T-helper 1 cell treated with Interleukin-12 subunit alpha and Interleukin-12 subunit beta and Interleukin-4 antibody, amounts not matched to agents 30 μg/mL and 1 μg/mL, for 36 hours (primary cell): ENCODE measurements around the gene CRELD2.

Experiments
- H3K27ac Mint-ChIP-seq: one replicate; pipeline ENCODE4 v1.8.0; 2021; ENCODE audit warnings: mild to moderate bottlenecking, mixed read lengths
- H3K27me3 Mint-ChIP-seq: one replicate; pipeline ENCODE4 v1.8.0; 2021; ENCODE audit warnings: low read depth, mixed read lengths
- H3K36me3 Mint-ChIP-seq: one replicate; pipeline ENCODE4 v1.8.0; 2021; ENCODE audit warnings: low read depth, mixed read lengths
- H3K4me1 Mint-ChIP-seq: one replicate; pipeline ENCODE4 v1.8.0; 2021; ENCODE audit warnings: low read depth, mixed read lengths
- H3K4me3 Mint-ChIP-seq: one replicate; pipeline ENCODE4 v1.8.0; 2021; ENCODE audit warnings: mild to moderate bottlenecking, moderate library complexity, mixed read lengths
- H3K9me3 Mint-ChIP-seq: one replicate; pipeline ENCODE4 v1.8.0; 2021; ENCODE audit warnings: mixed read lengths

The CRELD2 gene

GRCh38 chr22:49900441-49901230 is 17.8 kb upstream of the CRELD2 start:
- H3K27me3 Mint-ChIP-seq: no peaks in the 10 kb centered on the region
- H3K4me1 Mint-ChIP-seq: peaks cover 7% of the 10 kb centered on the region
- peaks cover 34% of the 10 kb centered on the region for H3K36me3 Mint-ChIP-seq
- no peak overlapping the region for H3K27ac Mint-ChIP-seq
- no peak overlapping the region for H3K4me3 Mint-ChIP-seq
- H3K9me3 Mint-ChIP-seq: peaks cover 3% of the 10 kb centered on the region

- Mint-ChIP-seq H3K4me3 (no peak overlapping the region), H3K9me3 (peaks cover 3% of the 10 kb centered on the region), H3K27ac (no peak overlapping the region)
Measured at GRCh38 chr22:49901457-49901856, 17.0 kb upstream of the CRELD2 start.

GRCh38 chr22:49903322-49904039 is 15.0 kb upstream of the CRELD2 start:
- Mint-ChIP-seq H3K4me3 (no peak overlapping the region), H3K4me1 (peaks cover 11% of the 10 kb centered on the region), H3K27ac (no peak overlapping the region), H3K9me3 (peaks cover 3% of the 10 kb centered on the region), H3K36me3 (peaks cover 40% of the 10 kb centered on the region), H3K27me3 (no peaks in the 10 kb centered on the region)

More at GRCh38 chr22:49901457-49901856, 17.0 kb upstream of the CRELD2 start:
- Mint-ChIP-seq H3K36me3 (peaks cover 35% of the 10 kb centered on the region), H3K4me1 (peaks cover 7% of the 10 kb centered on the region), H3K27me3 (no peaks in the 10 kb centered on the region)

- Mint-ChIP-seq H3K4me3 (no peak overlapping the region), H3K9me3 (peaks cover 3% of the 10 kb centered on the region), H3K36me3 (peaks cover 40% of the 10 kb centered on the region), H3K27ac (no peak overlapping the region), H3K4me1 (peaks cover 11% of the 10 kb centered on the region), H3K27me3 (no peaks in the 10 kb centered on the region)
Measured at GRCh38 chr22:49904040-49904369, 14.4 kb upstream of the CRELD2 start.

- peaks cover 4% of the 10 kb centered on the region for H3K4me1 Mint-ChIP-seq
- peaks cover 3% of the 10 kb centered on the region for H3K9me3 Mint-ChIP-seq
- peaks cover 36% of the 10 kb centered on the region for H3K36me3 Mint-ChIP-seq
- H3K4me3 Mint-ChIP-seq: no peak overlapping the region
- no peaks in the 10 kb centered on the region for H3K27me3 Mint-ChIP-seq
- H3K27ac Mint-ChIP-seq: no peak overlapping the region
Measured at GRCh38 chr22:49905465-49905864, 13.0 kb upstream of the CRELD2 start.

- H3K27me3 Mint-ChIP-seq: no peaks in the 10 kb centered on the region
- H3K4me3 Mint-ChIP-seq: no peak overlapping the region
- H3K27ac Mint-ChIP-seq: no peak overlapping the region
- H3K9me3 Mint-ChIP-seq: peaks cover 3% of the 10 kb centered on the region
- H3K36me3 Mint-ChIP-seq: peaks cover 32% of the 10 kb centered on the region
- peaks cover 4% of the 10 kb centered on the region for H3K4me1 Mint-ChIP-seq
Measured at GRCh38 chr22:49906071-49906798, 12.2 kb upstream of the CRELD2 start.

GRCh38 chr22:49906799-49907290 is 11.6 kb upstream of the CRELD2 start:
- Mint-ChIP-seq H3K9me3 (no peaks in the 10 kb centered on the region), H3K27me3 (no peaks in the 10 kb centered on the region), H3K4me3 (no peak overlapping the region), H3K36me3 (peaks cover 26% of the 10 kb centered on the region), H3K4me1 (peaks cover 4% of the 10 kb centered on the region), H3K27ac (no peak overlapping the region)

GRCh38 chr22:49907807-49908206 is 10.6 kb upstream of the CRELD2 start:
- Mint-ChIP-seq H3K27ac (no peak overlapping the region), H3K9me3 (no peaks in the 10 kb centered on the region), H3K36me3 (peaks cover 24% of the 10 kb centered on the region), H3K4me1 (peaks cover 4% of the 10 kb centered on the region), H3K27me3 (no peaks in the 10 kb centered on the region), H3K4me3 (no peak overlapping the region)

GRCh38 chr22:49909476-49910205 is 8.8 kb upstream of the CRELD2 start:
- H3K27ac Mint-ChIP-seq: no peak overlapping the region
- H3K9me3 Mint-ChIP-seq: no peaks in the 10 kb centered on the region
- peaks cover 4% of the 10 kb centered on the region for H3K4me1 Mint-ChIP-seq
- H3K4me3 Mint-ChIP-seq: no peak overlapping the region
- H3K27me3 Mint-ChIP-seq: no peaks in the 10 kb centered on the region
- peaks cover 25% of the 10 kb centered on the region for H3K36me3 Mint-ChIP-seq

- H3K27me3 Mint-ChIP-seq: no peaks in the 10 kb centered on the region
- H3K36me3 Mint-ChIP-seq: peaks cover 22% of the 10 kb centered on the region
- no peak overlapping the region for H3K4me3 Mint-ChIP-seq
- H3K9me3 Mint-ChIP-seq: no peaks in the 10 kb centered on the region
- H3K4me1 Mint-ChIP-seq: peaks cover 4% of the 10 kb centered on the region
- H3K27ac Mint-ChIP-seq: no peak overlapping the region
Measured at GRCh38 chr22:49910229-49911155, 7.9 kb upstream of the CRELD2 start.

GRCh38 chr22:49911881-49912625 is 6.4 kb upstream of the CRELD2 start:
- H3K9me3 Mint-ChIP-seq: no peaks in the 10 kb centered on the region
- peaks cover 18% of the 10 kb centered on the region for H3K36me3 Mint-ChIP-seq
- H3K27me3 Mint-ChIP-seq: no peaks in the 10 kb centered on the region
- no peak overlapping the region for H3K27ac Mint-ChIP-seq
- H3K4me3 Mint-ChIP-seq: no peak overlapping the region
- peaks cover 11% of the 10 kb centered on the region for H3K4me1 Mint-ChIP-seq

GRCh38 chr22:49913026-49913425 is 5.4 kb upstream of the CRELD2 start:
- H3K27ac Mint-ChIP-seq: no peak overlapping the region
- H3K4me3 Mint-ChIP-seq: no peak overlapping the region
- H3K27me3 Mint-ChIP-seq: no peaks in the 10 kb centered on the region
- peaks cover 9% of the 10 kb centered on the region for H3K4me1 Mint-ChIP-seq
- H3K36me3 Mint-ChIP-seq: peaks cover 10% of the 10 kb centered on the region
- H3K9me3 Mint-ChIP-seq: no peaks in the 10 kb centered on the region

- no peaks in the 10 kb centered on the region for H3K27me3 Mint-ChIP-seq
- no peak overlapping the region for H3K27ac Mint-ChIP-seq
- no peaks in the 10 kb centered on the region for H3K9me3 Mint-ChIP-seq
- H3K4me3 Mint-ChIP-seq: no peak overlapping the region
- peaks cover 10% of the 10 kb centered on the region for H3K36me3 Mint-ChIP-seq
- H3K4me1 Mint-ChIP-seq: peaks cover 9% of the 10 kb centered on the region
Measured at GRCh38 chr22:49913446-49913845, 5.0 kb upstream of the CRELD2 start.
